ENCODE measurements around the gene PYDC2. TPM values are rescaled to one million over a fixed set of nuclear protein-coding genes. Genes with fewer than 3 reads are reported as not detected.
A peak's percentile ranks its signal among the peaks of the same experiment; 100 is the strongest.

The PYDC2 gene
- polyA plus RNA-seq, 1 of the 3 experiments (the other 2 are of a cell fraction): not detected

GRCh38 chr3:191420771-191421170 is 40.2 kb upstream of the PYDC2 start:
- no peak overlapping the region for H3K4me3 ChIP-seq (ENCODE audit: low read depth in 2 of 2, low read length in 1 of 2)
- ChIA-PET CTCF (interaction anchor here (1.0 to 1.5 kb wide), 3 partner anchors 9 to 389 kb away, joined by 3 read pairs; no protein-coding TSS in a partner anchor), POLR2A (no interaction called here)
- DNase-seq: no peak
- no peak overlapping the region for H3K9ac ChIP-seq
- H3F3A ChIP-seq (replicated peaks; ENCODE audit: insufficient read depth): no peaks in the 10 kb centered on the region
- no peak overlapping the region for H3K27ac ChIP-seq (ENCODE audit: low read depth in 2 of 2, low read length in 1 of 2)
- H3K9me2 ChIP-seq: no peaks in the 10 kb centered on the region
- H3K36me3 ChIP-seq (replicated peaks in 1 of 2; ENCODE audit: control insufficient read depth in 1 of 2, insufficient read depth in 2 of 2, low read length in 1 of 2): no peaks in the 10 kb centered on the region
- TF ChIP-seq RFX5 (IDR thresholded peaks at IDR 0.05; ENCODE audit: low read length) (no peak), EP300 (IDR thresholded peaks at IDR 0.05; ENCODE audit: borderline replicate concordance in 1 of 2, low read depth in 1 of 2, low read length in 1 of 2) (no peak), CTCF (IDR thresholded peaks at IDR 0.05) (no peak), ZBTB33 (IDR thresholded peaks at IDR 0.05; ENCODE audit: borderline replicate concordance, low read depth) (no peak), NRF1 (IDR thresholded peaks at IDR 0.05; ENCODE audit: low read depth, low read length) (no peak), ELF1 (IDR thresholded peaks at IDR 0.05) (no peak), RXRA (IDR thresholded peaks at IDR 0.05; ENCODE audit: borderline replicate concordance, low read depth) (no peak), MEF2A (IDR thresholded peaks at IDR 0.05; ENCODE audit: borderline replicate concordance, low read depth) (no peak), SMC3 (IDR thresholded peaks at IDR 0.05; ENCODE audit: low read depth, low read length) (no peak), TEAD4 (IDR thresholded peaks at IDR 0.05; ENCODE audit: borderline replicate concordance, insufficient read depth) (no peak)
- whole genome bisulfite sequencing (ENCODE audit: low lambda C conversion rate): 45% methylated on average over 2 of the region's 2 CpGs
- H3K79me2 ChIP-seq (ENCODE audit: insufficient read depth): no peaks in the 10 kb centered on the region
- no peaks in the 10 kb centered on the region for H4K20me1 ChIP-seq (ENCODE audit: insufficient read depth)
- no peaks in the 10 kb centered on the region for H3K9me3 ChIP-seq
- peaks cover 0 to 4% of the 10 kb centered on the region in 2 experiments; a peak in 1 of 4 replicates for H3K4me1 ChIP-seq (ENCODE audit: control insufficient read depth in 1 of 2, insufficient read depth in 2 of 2, low read depth in 1 of 2, low read length in 1 of 2)
- H3K27me3 ChIP-seq (ENCODE audit: insufficient read depth): no peaks in the 10 kb centered on the region
- no peak overlapping the region for H3K4me2 ChIP-seq
- no peak overlapping the region for H2AFZ ChIP-seq (ENCODE audit: low read depth)

GRCh38 chr3:191424881-191425280 is 36.1 kb upstream of the PYDC2 start:
- WGBS (ENCODE audit: low lambda C conversion rate): 39% methylated on average over 3 of the region's 3 CpGs
- H3K9me2 ChIP-seq: no peaks in the 10 kb centered on the region
- ChIA-PET POLR2A (interaction anchor here (1.0 kb wide), 1 partner anchor 74 kb away, joined by 3 read pairs; no protein-coding TSS in a partner anchor), CTCF (interaction anchor here (1.6 kb wide), 1 partner anchor 9 kb away, joined by 3 read pairs; no protein-coding TSS in a partner anchor)
- H3K27ac ChIP-seq (ENCODE audit: low read depth in 2 of 2, low read length in 1 of 2): 0 out of 4 replicates have a peak overlapping the region, but pooled peaks of 1 of the 2 experiments have one; percentile 1
- H3K4me3 ChIP-seq (ENCODE audit: low read depth in 2 of 2, low read length in 1 of 2): peak overlapping the region in 1 of 2 experiments; percentile 51; a peak in 2 of 4 replicates
- DNase-seq: peak; percentile 3
- peak overlapping the region; percentile 77; the same call in 1 of the 2 replicates for H2AFZ ChIP-seq (ENCODE audit: low read depth)
- H3K4me2 ChIP-seq: peak overlapping the region; percentile 58; the same call in 1 of the 2 replicates
- no peak overlapping the region for H3K9ac ChIP-seq
- H4K20me1 ChIP-seq (ENCODE audit: insufficient read depth): no peaks in the 10 kb centered on the region
- no peaks in the 10 kb centered on the region for H3F3A ChIP-seq (replicated peaks; ENCODE audit: insufficient read depth)
- no peaks in the 10 kb centered on the region for H3K36me3 ChIP-seq (replicated peaks in 1 of 2; ENCODE audit: control insufficient read depth in 1 of 2, insufficient read depth in 2 of 2, low read length in 1 of 2)
- no peaks in the 10 kb centered on the region for H3K9me3 ChIP-seq
- H3K79me2 ChIP-seq (ENCODE audit: insufficient read depth): 0 out of 2 replicates have a peak, but pooled peaks cover 4% of the 10 kb centered on the region
- H3K4me1 ChIP-seq (ENCODE audit: control insufficient read depth in 1 of 2, insufficient read depth in 2 of 2, low read depth in 1 of 2, low read length in 1 of 2): peaks cover 0 to 4% of the 10 kb centered on the region in 2 experiments; a peak in 1 of 4 replicates
- H3K27me3 ChIP-seq (ENCODE audit: insufficient read depth): no peaks in the 10 kb centered on the region
- TF ChIP-seq CHD2 (IDR thresholded peaks at IDR 0.05; ENCODE audit: low read length, partially characterized antibody): no peak
- no peak for TF ChIP-seq NFIC (IDR thresholded peaks at IDR 0.05; ENCODE audit: borderline replicate concordance)
- TF ChIP-seq GATA2 (CRISPR knock-in tag; IDR thresholded peaks at IDR 0.05): no peak
- no peak for TF ChIP-seq PBX3 (IDR thresholded peaks at IDR 0.05)
- no peak for TF ChIP-seq TEAD4 (IDR thresholded peaks at IDR 0.05; ENCODE audit: borderline replicate concordance, insufficient read depth)
- TF ChIP-seq ZBTB33 (IDR thresholded peaks at IDR 0.05; ENCODE audit: borderline replicate concordance, low read depth): no peak
- no peak for TF ChIP-seq FOXM1 (IDR thresholded peaks at IDR 0.05; ENCODE audit: low read depth)
- TF ChIP-seq GABPA (IDR thresholded peaks at IDR 0.05; ENCODE audit: low read depth): no peak
- TF ChIP-seq IRF3 (IDR thresholded peaks at IDR 0.05; ENCODE audit: low read depth, low read length): no peak
- no peak for TF ChIP-seq USF2 (IDR thresholded peaks at IDR 0.05; ENCODE audit: borderline replicate concordance, low read depth, low read length)
